Activated effector memory CD4-positive, alpha-beta T cell treated with Interleukin-2 at 50 U/mL for 16 hours (primary cell): ENCODE data around the gene PDE6C.

ENCODE experiments used
- DNase-seq: peaks from one replicate; pipeline ENCODE4 v3.0.0-alpha.2; 2020

Gene PDE6C

GRCh38 chr10:93612311-93612710, at the start of gene PDE6C:
Gene PDE6C (plus strand): TSS chr10:93612537. CDS start chr10:93612726, 189 bp downstream.
- DNase-seq, result no peak

GRCh38 chr10:93565446-93565845, 46.9 kb upstream of the PDE6C start:
- DNase-seq, result no peak

- no peak for DNase-seq
Measured at GRCh38 chr10:93566435-93567276, 45.7 kb upstream of the PDE6C start, which contains the start of gene FFAR4. Gene FFAR4 (plus strand): TSS chr10:93566665. CDS start chr10:93566721, 56 bp downstream.

GRCh38 chr10:93567277-93568104, 44.8 kb upstream of the PDE6C start:
- no peak for DNase-seq

GRCh38 chr10:93568105-93568390, 44.3 kb upstream of the PDE6C start:
- no peak for DNase-seq

GRCh38 chr10:93570383-93570782, 42.0 kb upstream of the PDE6C start:
- no peak for DNase-seq

- DNase-seq, result no peak
Measured at GRCh38 chr10:93572606-93573005, 39.7 kb upstream of the PDE6C start.

GRCh38 chr10:93573051-93573909, 39.1 kb upstream of the PDE6C start:
- DNase-seq, result no peak

GRCh38 chr10:93573924-93574323, 38.4 kb upstream of the PDE6C start:
- no peak for DNase-seq

GRCh38 chr10:93576888-93577287, 35.4 kb upstream of the PDE6C start:
- DNase-seq, result no peak

GRCh38 chr10:93577565-93577964, 34.8 kb upstream of the PDE6C start:
- DNase-seq, result no peak

GRCh38 chr10:93579089-93579488, 33.2 kb upstream of the PDE6C start:
- no peak for DNase-seq

- no peak for DNase-seq
Measured at GRCh38 chr10:93579985-93580711, 32.2 kb upstream of the PDE6C start.

- DNase-seq, result no peak
Measured at GRCh38 chr10:93580828-93581227, 31.5 kb upstream of the PDE6C start.

- DNase-seq, result no peak
Measured at GRCh38 chr10:93584445-93584844, 27.9 kb upstream of the PDE6C start.

- DNase-seq, result no peak
Measured at GRCh38 chr10:93589648-93590562, 22.4 kb upstream of the PDE6C start.

- DNase-seq, result no peak
Measured at GRCh38 chr10:93590638-93591037, 21.7 kb upstream of the PDE6C start.

GRCh38 chr10:93591065-93591808, 21.1 kb upstream of the PDE6C start:
- no peak for DNase-seq

GRCh38 chr10:93593254-93593653, 19.1 kb upstream of the PDE6C start:
- DNase-seq, result no peak

- no peak for DNase-seq
Measured at GRCh38 chr10:93593749-93594148, 18.6 kb upstream of the PDE6C start.

GRCh38 chr10:93594518-93594917, 17.8 kb upstream of the PDE6C start:
- no peak for DNase-seq
